ENCODE data around the gene DCHS1. TPM values are rescaled to one million over a fixed set of nuclear protein-coding genes. Genes with fewer than 3 reads are reported as not detected.
A peak's percentile ranks its signal among the peaks of the same experiment; 100 is the strongest.

The DCHS1 gene
- total and polyA plus RNA-seq, 4 donors, result 0.68 to 8.9 (median 5.8) TPM

DNA sequence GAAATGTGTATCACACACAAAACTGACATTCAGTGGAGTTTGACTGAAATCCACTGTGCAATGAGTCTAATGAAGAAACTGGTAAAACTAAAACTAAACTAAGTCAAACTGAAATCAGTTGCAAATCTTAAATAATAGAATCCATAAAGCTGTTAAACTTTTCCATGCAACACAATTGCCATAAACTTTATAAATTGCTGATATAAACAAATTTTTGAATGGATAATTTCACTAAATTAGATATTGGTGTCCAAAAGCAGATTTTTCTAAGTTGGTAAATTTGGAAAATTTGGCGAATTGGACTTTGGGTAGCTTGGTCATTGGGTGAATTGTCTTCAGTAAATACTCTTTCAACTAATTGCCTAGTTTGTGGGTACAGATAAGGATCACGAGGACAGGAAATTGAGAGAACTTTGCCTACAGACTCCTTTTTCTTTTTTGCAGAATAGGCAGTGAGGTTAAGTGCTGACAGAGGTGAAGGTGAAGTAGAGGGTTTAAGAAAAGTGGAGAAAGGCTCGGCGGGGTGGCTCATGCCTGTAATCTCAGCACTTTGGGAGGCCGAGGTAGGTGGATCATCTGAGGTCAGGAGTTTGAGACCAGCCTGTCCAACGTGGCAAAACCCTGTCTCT is 14.7 kb upstream of the DCHS1 start:
- no peaks in the 10 kb centered on the region for H3K9me3 ChIP-seq (ENCODE audit: control insufficient read depth in 4 of 4, low read length in 3 of 4)
- TF ChIP-seq FOXA1 (IDR thresholded peaks at IDR 0.05) (no peak), JUND (IDR thresholded peaks at IDR 0.05) (no peak), SP1 (IDR thresholded peaks at IDR 0.05) (no peak), HNF4G (IDR thresholded peaks at IDR 0.05) (no peak), GABPA (IDR thresholded peaks at IDR 0.05 in 1 of 2, conservative IDR thresholded peaks at IDR 0.05 in 1 of 2) (no peak), NR2F2 (IDR thresholded peaks at IDR 0.05) (no peak), RXRA (IDR thresholded peaks at IDR 0.05) (no peak), TAF1 (conservative IDR thresholded peaks at IDR 0.05) (no peak), RAD21 (IDR thresholded peaks at IDR 0.05) (no peak), YY1 (IDR thresholded peaks at IDR 0.05) (no peak)
- TF ChIP-seq, protein P1, sequence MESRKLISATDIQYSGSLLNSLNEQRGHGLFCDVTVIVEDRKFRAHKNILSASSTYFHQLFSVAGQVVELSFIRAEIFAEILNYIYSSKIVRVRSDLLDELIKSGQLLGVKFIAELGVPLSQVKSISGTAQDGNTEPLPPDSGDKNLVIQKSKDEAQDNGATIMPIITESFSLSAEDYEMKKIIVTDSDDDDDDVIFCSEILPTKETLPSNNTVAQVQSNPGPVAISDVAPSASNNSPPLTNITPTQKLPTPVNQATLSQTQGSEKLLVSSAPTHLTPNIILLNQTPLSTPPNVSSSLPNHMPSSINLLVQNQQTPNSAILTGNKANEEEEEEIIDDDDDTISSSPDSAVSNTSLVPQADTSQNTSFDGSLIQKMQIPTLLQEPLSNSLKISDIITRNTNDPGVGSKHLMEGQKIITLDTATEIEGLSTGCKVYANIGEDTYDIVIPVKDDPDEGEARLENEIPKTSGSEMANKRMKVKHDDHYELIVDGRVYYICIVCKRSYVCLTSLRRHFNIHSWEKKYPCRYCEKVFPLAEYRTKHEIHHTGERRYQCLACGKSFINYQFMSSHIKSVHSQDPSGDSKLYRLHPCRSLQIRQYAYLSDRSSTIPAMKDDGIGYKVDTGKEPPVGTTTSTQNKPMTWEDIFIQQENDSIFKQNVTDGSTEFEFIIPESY (IDR thresholded peaks at IDR 0.05), result no peak
- TF ChIP-seq, protein P2, sequence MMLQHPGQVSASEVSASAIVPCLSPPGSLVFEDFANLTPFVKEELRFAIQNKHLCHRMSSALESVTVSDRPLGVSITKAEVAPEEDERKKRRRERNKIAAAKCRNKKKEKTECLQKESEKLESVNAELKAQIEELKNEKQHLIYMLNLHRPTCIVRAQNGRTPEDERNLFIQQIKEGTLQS (IDR thresholded peaks at IDR 0.05), result no peak
- TF ChIP-seq, protein P3, sequence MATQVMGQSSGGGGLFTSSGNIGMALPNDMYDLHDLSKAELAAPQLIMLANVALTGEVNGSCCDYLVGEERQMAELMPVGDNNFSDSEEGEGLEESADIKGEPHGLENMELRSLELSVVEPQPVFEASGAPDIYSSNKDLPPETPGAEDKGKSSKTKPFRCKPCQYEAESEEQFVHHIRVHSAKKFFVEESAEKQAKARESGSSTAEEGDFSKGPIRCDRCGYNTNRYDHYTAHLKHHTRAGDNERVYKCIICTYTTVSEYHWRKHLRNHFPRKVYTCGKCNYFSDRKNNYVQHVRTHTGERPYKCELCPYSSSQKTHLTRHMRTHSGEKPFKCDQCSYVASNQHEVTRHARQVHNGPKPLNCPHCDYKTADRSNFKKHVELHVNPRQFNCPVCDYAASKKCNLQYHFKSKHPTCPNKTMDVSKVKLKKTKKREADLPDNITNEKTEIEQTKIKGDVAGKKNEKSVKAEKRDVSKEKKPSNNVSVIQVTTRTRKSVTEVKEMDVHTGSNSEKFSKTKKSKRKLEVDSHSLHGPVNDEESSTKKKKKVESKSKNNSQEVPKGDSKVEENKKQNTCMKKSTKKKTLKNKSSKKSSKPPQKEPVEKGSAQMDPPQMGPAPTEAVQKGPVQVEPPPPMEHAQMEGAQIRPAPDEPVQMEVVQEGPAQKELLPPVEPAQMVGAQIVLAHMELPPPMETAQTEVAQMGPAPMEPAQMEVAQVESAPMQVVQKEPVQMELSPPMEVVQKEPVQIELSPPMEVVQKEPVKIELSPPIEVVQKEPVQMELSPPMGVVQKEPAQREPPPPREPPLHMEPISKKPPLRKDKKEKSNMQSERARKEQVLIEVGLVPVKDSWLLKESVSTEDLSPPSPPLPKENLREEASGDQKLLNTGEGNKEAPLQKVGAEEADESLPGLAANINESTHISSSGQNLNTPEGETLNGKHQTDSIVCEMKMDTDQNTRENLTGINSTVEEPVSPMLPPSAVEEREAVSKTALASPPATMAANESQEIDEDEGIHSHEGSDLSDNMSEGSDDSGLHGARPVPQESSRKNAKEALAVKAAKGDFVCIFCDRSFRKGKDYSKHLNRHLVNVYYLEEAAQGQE (IDR thresholded peaks at IDR 0.05), result no peak

DNA sequence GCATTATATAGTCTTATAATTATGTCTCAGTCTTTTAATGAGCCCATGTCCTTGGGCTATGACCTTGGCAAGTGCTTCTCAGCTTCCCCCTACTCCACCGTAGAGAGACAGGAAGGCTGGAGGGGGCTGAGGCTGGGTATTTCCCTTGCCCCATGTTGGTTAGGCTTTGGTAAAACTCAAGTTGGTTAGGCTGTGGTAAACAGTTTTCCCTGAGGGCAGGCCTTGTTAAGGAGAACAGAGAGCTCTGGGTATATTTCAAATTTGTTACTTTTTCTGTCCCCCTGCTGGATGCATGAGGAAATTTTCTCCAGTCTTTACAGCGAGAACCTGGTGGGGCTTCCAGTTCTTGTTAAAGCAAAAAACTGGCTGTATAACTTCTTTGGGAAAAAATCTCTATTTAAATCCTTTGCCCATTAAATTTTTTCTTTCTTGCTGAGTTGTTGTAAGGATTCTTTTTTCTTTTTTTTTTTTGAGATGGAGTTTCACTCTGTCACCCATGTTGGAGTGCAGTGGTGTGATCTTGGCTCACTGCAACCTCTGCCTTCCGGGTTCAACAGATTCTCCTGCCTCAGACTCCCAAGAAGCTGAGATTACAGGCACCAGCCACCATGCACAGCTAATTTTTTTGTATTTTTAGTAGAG is 12.2 kb upstream of the DCHS1 start:
- no peaks in the 10 kb centered on the region for H3K9me3 ChIP-seq (ENCODE audit: control insufficient read depth in 4 of 4, low read length in 3 of 4)
- no peaks in the 10 kb centered on the region for H3K27me3 ChIP-seq (ENCODE audit: control insufficient read depth in 4 of 4, insufficient read depth in 4 of 4, low read length in 3 of 4)
- H3K36me3 ChIP-seq (ENCODE audit: control insufficient read depth in 4 of 4, insufficient read depth in 3 of 4, low read depth in 1 of 4, low read length in 3 of 4), result no peaks in the 10 kb centered on the region
- TF ChIP-seq, protein P4, sequence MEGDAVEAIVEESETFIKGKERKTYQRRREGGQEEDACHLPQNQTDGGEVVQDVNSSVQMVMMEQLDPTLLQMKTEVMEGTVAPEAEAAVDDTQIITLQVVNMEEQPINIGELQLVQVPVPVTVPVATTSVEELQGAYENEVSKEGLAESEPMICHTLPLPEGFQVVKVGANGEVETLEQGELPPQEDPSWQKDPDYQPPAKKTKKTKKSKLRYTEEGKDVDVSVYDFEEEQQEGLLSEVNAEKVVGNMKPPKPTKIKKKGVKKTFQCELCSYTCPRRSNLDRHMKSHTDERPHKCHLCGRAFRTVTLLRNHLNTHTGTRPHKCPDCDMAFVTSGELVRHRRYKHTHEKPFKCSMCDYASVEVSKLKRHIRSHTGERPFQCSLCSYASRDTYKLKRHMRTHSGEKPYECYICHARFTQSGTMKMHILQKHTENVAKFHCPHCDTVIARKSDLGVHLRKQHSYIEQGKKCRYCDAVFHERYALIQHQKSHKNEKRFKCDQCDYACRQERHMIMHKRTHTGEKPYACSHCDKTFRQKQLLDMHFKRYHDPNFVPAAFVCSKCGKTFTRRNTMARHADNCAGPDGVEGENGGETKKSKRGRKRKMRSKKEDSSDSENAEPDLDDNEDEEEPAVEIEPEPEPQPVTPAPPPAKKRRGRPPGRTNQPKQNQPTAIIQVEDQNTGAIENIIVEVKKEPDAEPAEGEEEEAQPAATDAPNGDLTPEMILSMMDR (IDR thresholded peaks at IDR 0.05; ENCODE audit: low read depth, low read length, missing input control), result peak; percentile 61
- TF ChIP-seq RAD21 (IDR thresholded peaks at IDR 0.05), result peak; percentile 68 to 77
- TF ChIP-seq, protein P3 (IDR thresholded peaks at IDR 0.05), result no peak
- 73% methylated on average over 3 of the region's 3 CpGs for WGBS
- no peak overlapping the region for H3K27ac ChIP-seq (ENCODE audit: low read depth in 1 of 2, low read length in 2 of 2)
- H3K4me1 ChIP-seq (ENCODE audit: control insufficient read depth in 4 of 4, insufficient read depth in 4 of 4, low read length in 3 of 4), result no peaks in the 10 kb centered on the region
- H3K9ac ChIP-seq (ENCODE audit: low read depth in 1 of 2, low read length in 2 of 2), result no peak overlapping the region
- no peak overlapping the region for H3K4me3 ChIP-seq (ENCODE audit: low read depth in 1 of 3, low read length in 3 of 3)
- no peak for DNase-seq (ENCODE audit: low spot score)

More for the DNA sequence above, 14.7 kb upstream of the DCHS1 start:
- 71% methylated on average over 6 of the region's 6 CpGs for WGBS
- Histone ChIP-seq H3K9ac (ENCODE audit: low read depth in 1 of 2, low read length in 2 of 2) (no peak overlapping the region), H3K36me3 (ENCODE audit: control insufficient read depth in 4 of 4, insufficient read depth in 3 of 4, low read depth in 1 of 4, low read length in 3 of 4) (no peaks in the 10 kb centered on the region), H3K27me3 (ENCODE audit: control insufficient read depth in 4 of 4, insufficient read depth in 4 of 4, low read length in 3 of 4) (no peaks in the 10 kb centered on the region), H3K4me1 (ENCODE audit: control insufficient read depth in 4 of 4, insufficient read depth in 4 of 4, low read length in 3 of 4) (no peaks in the 10 kb centered on the region), H3K4me3 (ENCODE audit: low read depth in 1 of 3, low read length in 3 of 3) (no peak overlapping the region), H3K27ac (ENCODE audit: low read depth in 1 of 2, low read length in 2 of 2) (no peak overlapping the region)
- no peak for DNase-seq (ENCODE audit: low spot score)
